Keratinocyte (primary cell): ENCODE results near the gene ATP6V1A. TPM values are rescaled to one million over a fixed set of nuclear protein-coding genes. Genes with fewer than 3 reads are reported as not detected.

Experiments
- DNase-seq: peaks from one replicate; pipeline ENCODE4 v3.0.0-alpha.2; 2011; ENCODE audit warnings: low read depth, missing footprints, low spot score
- FAIRE-seq: peaks from 2 replicates; lab custom pipeline; 2011; peaks lifted over from hg19 to GRCh38; lab: Jason Lieb, UNC
- H2AFZ ChIP-seq: 2 replicates; pipeline ENCODE4 v1.6.0; 2012; ENCODE audit warnings: low read length, control low read depth, inconsistent platforms; ENCODE audit not compliant: control insufficient read depth
- H3K27ac ChIP-seq: 2 replicates; pipeline ENCODE4 v1.5.1; 2011; ENCODE audit warnings: low read length; ENCODE audit not compliant: control insufficient read depth, insufficient read depth
- H3K27me3 ChIP-seq: 3 replicates; pipeline ENCODE4 v1.6.0; 2011; ENCODE audit warnings: low read length; ENCODE audit not compliant: control insufficient read depth, insufficient read depth; ENCODE audit errors: extremely low read depth
- H3K36me3 ChIP-seq, 2 experiments: 2 replicates in 1 of 2; 3 replicates in 1 of 2; pipeline ENCODE4 v1.5.1; 2011; ENCODE audit warnings: low read length in 2 of 2, mild to moderate bottlenecking in 1 of 2; ENCODE audit not compliant: control insufficient read depth in 2 of 2, insufficient read depth in 2 of 2; ENCODE audit errors: extremely low read depth in 1 of 2
- H3K4me1 ChIP-seq: 3 replicates; pipeline ENCODE4 v1.5.1; 2011; ENCODE audit warnings: low read length; ENCODE audit not compliant: control insufficient read depth, insufficient read depth; ENCODE audit errors: extremely low read depth
- H3K4me2 ChIP-seq: 3 replicates; pipeline ENCODE4 v1.6.0; 2011; ENCODE audit warnings: low read depth, low read length; ENCODE audit not compliant: control insufficient read depth, insufficient read depth; ENCODE audit errors: extremely low read depth
- H3K4me3 ChIP-seq, 3 experiments: fragments of 200-600 bp in 1 of 3; sonication (generic) in 1 of 3; 2 replicates in 2 of 3; 3 replicates in 1 of 3; pipeline ENCODE4 v1.5.1; 2011 to 2016; ENCODE audit warnings: low read length in 3 of 3, mild to moderate bottlenecking in 3 of 3, control low read depth in 2 of 3, inconsistent platforms in 1 of 3, low read depth in 1 of 3, mixed read lengths in 1 of 3, mixed run types in 1 of 3, moderate library complexity in 1 of 3; ENCODE audit not compliant: control insufficient read depth in 2 of 3, insufficient read depth in 2 of 3; ENCODE audit errors: extremely low read depth in 1 of 3
- H3K79me2 ChIP-seq: 2 replicates; pipeline ENCODE4 v1.6.0; 2012; ENCODE audit warnings: low read length; ENCODE audit not compliant: control insufficient read depth, insufficient read depth
- H3K9ac ChIP-seq: 3 replicates; pipeline ENCODE4 v1.6.0; 2011; ENCODE audit warnings: low read length; ENCODE audit not compliant: control insufficient read depth, insufficient read depth; ENCODE audit errors: extremely low read depth
- H3K9me1 ChIP-seq: 3 replicates; pipeline ENCODE4 v1.6.0; 2011; ENCODE audit warnings: low read length; ENCODE audit not compliant: control insufficient read depth, insufficient read depth; ENCODE audit errors: extremely low read depth
- H3K9me3 ChIP-seq: 2 replicates; pipeline ENCODE4 v1.5.1; 2012; ENCODE audit warnings: low read depth, low read length; ENCODE audit not compliant: control insufficient read depth
- H4K20me1 ChIP-seq: 3 replicates; pipeline ENCODE4 v1.6.0; 2011; ENCODE audit warnings: low read length; ENCODE audit not compliant: control insufficient read depth, insufficient read depth; ENCODE audit errors: extremely low read depth
- CTCF ChIP-seq, 3 experiments: IDR thresholded peaks in 1 of 3; conservative IDR thresholded peaks in 1 of 3; optimal IDR thresholded peaks in 1 of 3; 2 replicates in 2 of 3; 3 replicates in 1 of 3; pipeline versions ENCODE3 to v1.5.1; 2011; ENCODE audit warnings: low read length in 3 of 3, mild to moderate bottlenecking in 3 of 3, moderate library complexity in 2 of 3, control low read depth in 1 of 3, inconsistent platforms in 1 of 3; ENCODE audit not compliant: insufficient read depth in 2 of 3; ENCODE audit errors: extremely low read depth in 1 of 3
- EZH2 ChIP-seq: IDR thresholded peaks from one replicate; pipeline ENCODE4 v1.6.1; 2012; ENCODE audit warnings: inconsistent platforms, mild to moderate bottlenecking, low read length, moderate library complexity
- dilution Hi-C: fragments of 300-500 bp; cut with MboI; formaldehyde crosslinking; loops from one replicate; pipeline ENCODE4 v1.7.0; 2020; ENCODE audit warnings: low sequenced_read_pairs; ENCODE audit not compliant: extremely low pct_ligation_motif_present
- polyA plus RNA-seq, 5 experiments: library from polyadenylated mRNA; depleted of rRNA in 3 of 5; stranded (reverse) in 3 of 5; stranded (forward) in 1 of 5; unstranded in 1 of 5; fragments of >200 nt; gene quantifications; 1 replicate in 1 of 5; 2 replicates in 3 of 5; 3 replicates in 1 of 5; pipeline versions ENCODE4 v1.2.1 to v1.2.3, GENCODE V29; 2011 to 2012; ENCODE audit warnings: missing spikeins in 2 of 5, low read depth in 1 of 5, low replicate concordance in 1 of 5

Gene ATP6V1A
- polyA plus RNA-seq, 1 donor (not counting 4 experiments of a cell fraction or from before 2014, with no cell fraction given): 35.8 TPM

- no peaks in the 10 kb centered on the region for H3K27me3 ChIP-seq
- H3K4me2 ChIP-seq: no peak overlapping the region
- no peak overlapping the region for H3K27ac ChIP-seq
- no peaks in the 10 kb centered on the region for H4K20me1 ChIP-seq
- H3K9me1 ChIP-seq: no peaks in the 10 kb centered on the region
- no peak for DNase-seq
- no peaks in the 10 kb centered on the region for H3K36me3 ChIP-seq
- H3K9ac ChIP-seq: no peak overlapping the region
- H3K4me3 ChIP-seq: no peak overlapping the region
- dilution Hi-C loops: no loop called here
- FAIRE-seq: no peak
- H3K79me2 ChIP-seq: peaks cover 11% of the 10 kb centered on the region
- H2AFZ ChIP-seq: no peak overlapping the region
- H3K4me1 ChIP-seq: peaks cover 2% of the 10 kb centered on the region
- H3K9me3 ChIP-seq: peaks cover 4% of the 10 kb centered on the region
- TF ChIP-seq EZH2: no peak
- no peak for TF ChIP-seq CTCF (optimal IDR thresholded peaks at IDR 0.05 in 1 of 3, IDR thresholded peaks at IDR 0.05 in 1 of 3, conservative IDR thresholded peaks at IDR 0.05 in 1 of 3; ENCODE audit: extremely low read depth in 1 of 3, insufficient read depth in 2 of 3, low read length in 3 of 3)
These were observed 7.8 kb downstream of the ATP6V1A start for GRCh38 chr3:113754494-113755159.

GRCh38 chr3:113758389-113759024, 11.7 kb downstream of the ATP6V1A start:
- FAIRE-seq (peak; percentile 71), DNase-seq (no peak)
- Histone ChIP-seq H3K27ac (no peak overlapping the region), H3K4me1 (peaks cover 2% of the 10 kb centered on the region), H3K27me3 (no peaks in the 10 kb centered on the region), H4K20me1 (no peaks in the 10 kb centered on the region), H3K9ac (no peak overlapping the region), H3K4me3 (no peak overlapping the region), H3K79me2 (peaks cover 2% of the 10 kb centered on the region), H3K4me2 (no peak overlapping the region), H3K9me3 (peaks cover 4% of the 10 kb centered on the region), H2AFZ (no peak overlapping the region), H3K9me1 (no peaks in the 10 kb centered on the region), H3K36me3 (no peaks in the 10 kb centered on the region)
- no peak for TF ChIP-seq CTCF (optimal IDR thresholded peaks at IDR 0.05 in 1 of 3, IDR thresholded peaks at IDR 0.05 in 1 of 3, conservative IDR thresholded peaks at IDR 0.05 in 1 of 3; ENCODE audit: extremely low read depth in 1 of 3, insufficient read depth in 2 of 3, low read length in 3 of 3)
- dilution Hi-C loops: no loop called here
